Mucosa of descending colon (tissue), 3 donors: Measurements from ENCODE around the gene TBC1D8. TPM values are rescaled to one million over a fixed set of nuclear protein-coding genes. Genes with fewer than 3 reads are reported as not detected.

Source experiments
- ATAC-seq: fragments of 200-7000 bp; cut with Tn5 transposase; one replicate; pipeline ENCODE4 v1.9.1; 2020; ENCODE audit warnings: mild to moderate bottlenecking, moderate library complexity
- DNase-seq, 3 donors: peaks; one replicate each; pipeline ENCODE4 v3.0.0-alpha.2; 2020
- H3K36me3 ChIP-seq: fragments of 200-600 bp; one replicate; pipeline ENCODE4 v1.8.0; 2021; ENCODE audit warnings: low read depth, mild to moderate bottlenecking
- H3K4me1 ChIP-seq: fragments of 200-600 bp; one replicate; pipeline ENCODE4 v1.8.0; 2021; ENCODE audit warnings: low read depth, mild to moderate bottlenecking
- H3K4me3 ChIP-seq: fragments of 200-600 bp; one replicate; pipeline ENCODE4 v1.8.0; 2021; ENCODE audit warnings: mild to moderate bottlenecking
- H3K9me3 ChIP-seq: fragments of 200-600 bp; one replicate; pipeline ENCODE4 v1.8.0; 2021; ENCODE audit warnings: mild to moderate bottlenecking
- CTCF ChIP-seq: fragments of 200-600 bp; IDR thresholded peaks from one replicate; pipeline ENCODE4 v1.8.0; 2022; ENCODE audit warnings: antibody characterized with exemption, mild to moderate bottlenecking
- intact Hi-C, 2 donors: fragments of 100-400 bp; cut with DNase I in 1 of 2; cut with micrococcal nuclease in 1 of 2; formaldehyde crosslinking; loops; one replicate each; pipeline versions ENCODE4 v1.11.0 to v1.11.1; 2022; cut with DNase I, micrococcal nuclease
- total RNA-seq, 3 donors: library from RNA; stranded (reverse); fragmentation: NEBNext Ultra II Directional in 2 of 3; extraction: Animal tissue kit (Norgen Biotek cat#: 25700) in 2 of 3; gene quantifications; one replicate each; pipeline versions ENCODE4 v1.2.1 to v1.2.4, GENCODE V29; 2021 to 2023
- donor health status: DM: no; HTN: no; CAD: no; lungs with moderate emphysema.
- donor health status: DM: no; HTN: no; CAD: no.
- donor health status: DM: no; HTN: yes; CAD: no.

The TBC1D8 gene
- total RNA-seq, 3 donors from 2014 or later: 14.4 to 28.8 (median 17.7) TPM

GRCh38 chr2:101011152-101011551 lies 140.0 kb downstream of the TBC1D8 start:
- DNase-seq (no peak), ATAC-seq (no peak)
- no peak overlapping the region for H3K4me3 ChIP-seq
- H3K9me3 ChIP-seq: no peaks in the 10 kb centered on the region
- TF ChIP-seq CTCF: no peak
- intact Hi-C loops: loop anchor here in 1 of 2 donors (5.0 to 10.0 kb wide), 2 partner anchors 141 to 194 kb away; partner anchors contain the start of gene TBC1D8
- peaks cover 8% of the 10 kb centered on the region for H3K36me3 ChIP-seq
- no peaks in the 10 kb centered on the region for H3K4me1 ChIP-seq

- peaks cover 16% of the 10 kb centered on the region for H3K36me3 ChIP-seq
Measured at GRCh38 chr2:101007415-101008345, 143.5 kb downstream of the TBC1D8 start.

GRCh38 chr2:101006065-101006715 lies 145.0 kb downstream of the TBC1D8 start:
- Histone ChIP-seq H3K9me3 (no peaks in the 10 kb centered on the region), H3K36me3 (peaks cover 16% of the 10 kb centered on the region), H3K4me3 (no peak overlapping the region), H3K4me1 (peaks cover 13% of the 10 kb centered on the region)
- TF ChIP-seq CTCF: no peak
- ATAC-seq (no peak), DNase-seq (no peak)
- intact Hi-C loops: no loop called here

More at GRCh38 chr2:101007415-101008345, 143.5 kb downstream of the TBC1D8 start:
- ATAC-seq (no peak), DNase-seq (no peak)
- H3K9me3 ChIP-seq: no peaks in the 10 kb centered on the region
- H3K4me3 ChIP-seq: no peak overlapping the region
- TF ChIP-seq CTCF: no peak
- intact Hi-C loops: no loop called here
- peaks cover 13% of the 10 kb centered on the region for H3K4me1 ChIP-seq

GRCh38 chr2:101004620-101005325 lies 146.4 kb downstream of the TBC1D8 start:
- intact Hi-C loops: no loop called here
- H3K9me3 ChIP-seq: no peaks in the 10 kb centered on the region
- H3K4me1 ChIP-seq: peaks cover 13% of the 10 kb centered on the region
- ATAC-seq: no peak
- H3K4me3 ChIP-seq: no peak overlapping the region
- DNase-seq: no peak
- H3K36me3 ChIP-seq: peaks cover 16% of the 10 kb centered on the region
- TF ChIP-seq CTCF: no peak

GRCh38 chr2:101003278-101003775 lies 147.9 kb downstream of the TBC1D8 start:
- peaks cover 16% of the 10 kb centered on the region for H3K36me3 ChIP-seq
- H3K4me3 ChIP-seq: peak overlapping the region; percentile 64
- intact Hi-C loops: no loop called here
- no peaks in the 10 kb centered on the region for H3K9me3 ChIP-seq
- ATAC-seq (no peak), DNase-seq (no peak)
- peaks cover 13% of the 10 kb centered on the region for H3K4me1 ChIP-seq
- no peak for TF ChIP-seq CTCF
